HG02973 (cell line): ENCODE data around the gene RPL38.

ENCODE experiments used
- ATAC-seq: cut with Tn5 transposase; IDR thresholded peaks from one replicate; pipeline ENCODE4 v1.9.1; 2021; ENCODE audit warnings: moderate library complexity; ENCODE audit not compliant: unreplicated experiment

Gene RPL38

DNA sequence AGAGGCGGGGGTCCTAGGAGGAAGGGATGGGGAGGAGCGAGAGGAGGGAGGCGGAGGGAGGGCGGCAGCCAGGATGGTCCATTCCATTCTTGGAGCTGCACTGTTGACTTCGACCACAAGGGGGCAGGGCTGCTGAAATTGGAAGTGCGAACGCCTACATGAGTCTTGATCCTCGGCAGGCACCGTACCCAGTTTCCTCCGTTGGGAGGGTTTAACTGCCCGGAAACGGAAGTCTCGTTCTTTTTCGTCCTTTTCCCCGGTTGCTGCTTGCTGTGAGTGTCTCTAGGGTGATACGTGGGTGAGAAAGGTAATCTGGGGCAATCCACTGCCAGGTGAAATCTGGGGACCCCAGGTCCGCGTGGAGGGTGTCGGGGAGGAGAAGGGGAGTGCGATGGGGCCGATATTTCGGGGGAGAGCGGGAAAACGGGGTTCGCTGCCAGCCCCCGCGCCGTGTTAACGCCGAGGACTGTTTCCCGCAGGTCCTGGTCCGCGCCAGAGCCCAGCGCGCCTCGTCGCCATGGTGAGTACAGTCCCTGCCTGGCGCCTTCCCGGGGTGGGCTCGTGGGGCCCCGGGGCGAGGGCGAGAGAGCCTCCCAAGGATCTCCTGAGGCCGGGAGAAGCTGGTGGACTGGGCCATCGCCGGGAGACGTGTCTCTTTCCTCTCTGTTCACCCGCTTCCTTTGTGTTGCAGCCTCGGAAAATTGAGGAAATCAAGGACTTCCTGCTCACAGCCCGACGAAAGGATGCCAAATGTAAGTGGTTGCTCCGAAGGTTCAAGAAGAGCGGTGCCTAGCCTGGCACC is at the start of gene RPL38:
Gene RPL38 (plus strand): TSS at position 240 of the 802 bp plus-strand sequence. CDS start 278 bp downstream, at position 518.
- peak; percentile 69 for ATAC-seq

DNA sequence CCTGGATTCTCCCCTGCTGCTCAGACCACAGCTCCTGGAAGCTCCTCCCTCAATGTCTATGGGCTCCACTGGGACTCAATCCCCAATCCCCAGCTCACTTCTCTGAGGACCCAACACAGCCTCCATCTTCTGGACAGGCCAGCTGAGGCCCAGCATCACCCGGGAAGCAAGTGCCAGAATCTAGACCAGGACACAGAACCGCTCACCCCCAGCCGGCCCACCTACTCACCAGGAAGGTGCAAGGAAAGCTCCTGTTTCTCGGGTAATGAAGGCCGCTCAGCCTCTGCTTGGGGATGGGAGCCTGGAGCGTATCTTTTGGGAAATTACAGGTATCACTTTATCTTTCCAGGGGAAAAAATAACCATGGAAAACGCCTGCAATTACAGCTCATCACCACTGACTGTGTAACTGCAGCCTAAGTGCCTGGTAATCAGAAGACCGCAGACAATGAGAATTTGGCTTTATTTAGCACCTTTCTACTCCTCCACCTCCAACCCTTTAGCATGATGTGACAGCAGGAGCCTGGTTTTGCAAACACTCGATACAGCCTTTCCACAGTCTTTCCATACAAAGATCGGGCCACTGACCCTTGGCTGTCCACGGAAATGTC is 49.6 kb upstream of the RPL38 start:
- ATAC-seq: no peak

GRCh38 chr17:74156878-74157277 is 46.6 kb upstream of the RPL38 start:
- no peak for ATAC-seq

GRCh38 chr17:74157366-74157765 is 46.1 kb upstream of the RPL38 start:
- no peak for ATAC-seq

GRCh38 chr17:74158761-74159160 is 44.7 kb upstream of the RPL38 start:
- no peak for ATAC-seq

DNA sequence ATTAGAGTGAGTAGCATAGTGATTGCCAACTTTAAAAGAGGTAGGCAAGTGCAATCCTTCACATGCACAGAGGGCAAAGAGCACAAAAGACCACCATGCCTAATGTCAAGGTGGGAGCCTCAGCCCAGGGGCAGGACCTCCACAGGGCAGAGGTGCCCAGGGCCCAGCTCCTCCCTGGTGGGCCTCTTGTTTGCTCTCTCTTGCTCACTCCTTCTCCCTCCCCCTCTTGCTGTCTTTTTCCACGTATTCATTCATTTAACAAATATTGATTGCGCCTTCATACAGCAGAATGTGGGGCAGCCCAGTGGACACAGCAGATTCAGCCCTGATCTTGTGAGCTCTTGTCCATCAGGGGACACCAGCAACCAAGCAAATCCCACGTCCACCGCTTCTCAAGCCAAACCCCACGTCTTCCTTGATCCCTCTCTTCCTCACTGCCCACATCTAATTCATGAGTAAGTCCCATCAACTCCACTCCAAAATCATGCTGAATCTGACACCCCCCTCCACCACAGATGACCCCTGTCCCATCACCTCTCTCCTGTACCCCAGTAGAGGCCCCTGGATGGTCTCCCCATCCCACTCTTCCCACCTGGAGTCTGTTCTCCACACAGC is 44.1 kb upstream of the RPL38 start:
- ATAC-seq: no peak

GRCh38 chr17:74160656-74161502 is 42.6 kb upstream of the RPL38 start:
- ATAC-seq: no peak

- no peak for ATAC-seq
These were observed 42.0 kb upstream of the RPL38 start for GRCh38 chr17:74161503-74161875.

DNA sequence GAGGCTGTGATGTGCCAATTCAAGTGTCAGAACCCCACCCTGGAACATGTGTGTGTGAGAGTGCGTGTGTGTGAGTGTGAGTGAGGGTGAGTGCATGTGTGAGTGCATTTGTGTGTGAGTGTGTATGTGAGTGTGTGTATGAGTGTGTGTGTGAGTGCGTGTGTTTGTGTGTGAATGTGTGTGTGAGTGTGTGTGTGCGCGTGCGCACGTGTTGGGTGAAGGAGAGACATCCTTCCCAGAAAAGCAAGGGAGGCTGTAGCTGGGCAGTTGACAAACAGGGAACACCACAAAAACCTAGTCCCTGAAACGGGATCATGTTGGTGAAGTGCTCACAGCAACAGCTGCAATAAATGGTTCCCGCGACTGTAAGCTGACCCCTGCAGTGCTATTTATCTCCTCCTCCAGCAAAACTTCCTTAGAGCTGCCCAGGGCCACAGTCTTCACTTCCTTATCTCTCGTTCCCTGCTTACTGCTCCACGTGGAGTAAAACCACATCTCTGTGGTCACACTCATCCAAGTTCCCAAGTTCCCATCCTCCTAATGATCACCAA is 40.1 kb upstream of the RPL38 start:
- no peak for ATAC-seq

GRCh38 chr17:74163836-74164235 is 39.6 kb upstream of the RPL38 start:
- ATAC-seq: no peak

- no peak for ATAC-seq
These were observed 38.9 kb upstream of the RPL38 start for GRCh38 chr17:74164446-74165045.

DNA sequence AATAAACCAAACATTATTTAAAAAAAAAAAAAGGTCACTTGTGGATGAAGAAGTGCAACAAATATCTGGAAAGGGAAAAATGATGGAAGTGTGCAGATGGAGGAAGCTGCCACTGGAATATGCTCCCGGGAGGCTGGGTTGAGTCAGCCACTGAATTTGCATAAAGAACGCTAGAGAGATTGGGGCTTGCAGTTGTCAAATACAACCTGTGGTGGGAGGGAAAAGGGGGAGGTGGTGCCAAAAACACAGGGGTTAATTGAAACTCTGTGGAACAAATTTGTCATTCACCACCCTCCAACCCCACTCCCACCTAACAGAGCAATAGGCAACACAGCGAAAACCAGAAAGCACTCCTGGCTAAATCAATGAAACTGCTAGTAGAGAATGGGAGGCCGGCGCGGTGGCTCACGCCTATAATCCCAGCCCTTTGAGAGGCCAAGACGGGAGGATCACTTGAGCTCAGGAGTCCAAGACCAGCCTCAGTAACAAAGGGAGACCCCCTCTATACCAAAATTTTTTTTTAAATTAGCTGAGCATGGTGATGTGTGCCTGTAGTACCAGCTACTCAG is 37.6 kb upstream of the RPL38 start:
- no peak for ATAC-seq

GRCh38 chr17:74170924-74171323 is 32.6 kb upstream of the RPL38 start:
- no peak for ATAC-seq

DNA sequence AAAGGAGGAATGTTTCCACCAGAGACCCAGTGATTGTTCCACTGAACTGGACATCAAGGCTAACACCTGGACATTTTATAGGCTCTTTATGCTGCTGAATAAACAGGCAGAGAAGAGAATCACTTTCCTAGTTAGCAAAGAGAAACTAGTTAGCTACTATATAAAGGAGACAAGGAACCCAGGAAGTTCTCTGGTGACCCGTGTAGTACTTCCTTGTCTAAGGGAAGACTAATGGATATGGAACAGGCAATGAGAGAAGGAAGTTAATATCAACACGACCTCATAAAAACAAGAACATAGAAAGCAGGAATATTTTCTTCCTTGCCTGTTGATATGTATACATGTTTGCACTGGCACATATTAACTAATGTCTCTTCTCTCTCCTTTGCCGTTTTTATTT is 30.8 kb upstream of the RPL38 start:
- ATAC-seq: no peak

DNA sequence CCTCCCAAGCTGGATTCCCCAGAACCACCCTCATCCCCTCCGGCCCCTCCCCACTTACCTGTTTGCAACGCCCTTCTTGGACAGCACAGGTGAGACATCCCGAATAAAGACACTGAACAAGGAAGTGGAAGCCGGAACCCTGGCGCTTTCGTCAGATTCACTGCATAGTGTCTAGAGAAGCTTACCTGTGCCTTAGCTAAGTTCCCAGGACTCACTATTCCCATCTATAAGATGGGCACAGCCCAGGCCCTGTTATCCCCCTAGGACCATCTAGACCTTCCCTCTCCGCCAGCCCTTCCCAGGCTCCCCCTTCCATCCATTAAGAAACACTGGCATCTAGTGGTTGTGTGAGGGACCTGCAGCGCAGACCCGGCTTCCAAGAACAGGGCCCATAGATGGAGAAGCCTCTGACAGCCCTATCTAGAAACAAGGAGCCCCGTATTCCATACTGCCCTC is 26.9 kb upstream of the RPL38 start:
- no peak for ATAC-seq

GRCh38 chr17:74177018-74177450 is 26.4 kb upstream of the RPL38 start:
- no peak for ATAC-seq

DNA sequence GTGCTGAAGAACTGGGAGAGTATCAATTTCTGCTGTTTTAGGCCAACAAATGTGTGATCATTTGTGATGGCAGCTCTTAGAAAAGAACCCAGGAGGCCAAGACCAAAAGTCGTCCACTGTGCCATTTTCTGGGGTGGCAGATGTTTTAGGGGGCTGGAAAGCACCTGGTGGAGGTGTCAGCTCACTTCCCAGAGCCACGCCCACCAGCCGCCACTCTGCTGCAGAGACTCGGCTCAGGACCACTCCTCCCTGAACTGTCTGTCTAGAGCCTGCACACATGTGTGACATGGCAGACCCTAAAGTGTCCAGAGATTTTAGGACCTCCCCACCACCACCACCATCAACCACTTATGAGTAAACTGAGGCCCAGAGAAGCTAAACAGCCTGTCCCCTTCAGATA is 23.9 kb upstream of the RPL38 start:
- ATAC-seq: no peak

DNA sequence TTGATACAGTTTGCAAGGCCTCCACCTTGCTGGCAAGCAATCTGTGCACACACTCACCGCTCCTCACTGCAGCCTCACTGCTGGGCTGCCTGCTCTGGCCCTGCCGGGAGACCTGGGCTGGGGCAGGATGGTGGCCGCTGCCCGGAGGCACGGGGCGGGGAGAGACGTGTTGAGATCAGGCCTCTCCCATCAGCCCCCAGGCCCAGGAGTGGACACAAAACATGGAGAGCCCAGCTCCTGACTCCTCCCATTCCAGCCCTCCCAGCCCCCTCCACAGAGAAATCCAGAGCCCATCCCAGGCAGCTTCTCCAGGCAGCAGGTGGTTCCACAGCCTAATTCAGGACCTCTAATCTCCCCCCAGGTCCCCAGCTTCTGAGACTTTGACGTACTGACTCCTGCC is 23.1 kb upstream of the RPL38 start:
- no peak for ATAC-seq

GRCh38 chr17:74181341-74181740 is 22.1 kb upstream of the RPL38 start:
- no peak for ATAC-seq
